Chondrocyte (in vitro differentiated cells): ENCODE data around the gene UBE2M. TPM values are rescaled to one million over a fixed set of nuclear protein-coding genes. Genes with fewer than 3 reads are reported as not detected.
"Not testable (repeated sequence)": the region's sequence is repeated elsewhere in the genome, so short reads cannot be mapped to it uniquely, and the experiment has no call there.

Experiments
- DNase-seq: peaks from one replicate; pipeline ENCODE4 v3.0.0; 2021; ENCODE audit warnings: mixed read lengths, low spot score
- H3K27ac Mint-ChIP-seq: one replicate; pipeline ENCODE4 v1.8.0; 2021; ENCODE audit warnings: mild to moderate bottlenecking, moderate library complexity, mixed read lengths; ENCODE audit not compliant: unreplicated experiment
- H3K27me3 Mint-ChIP-seq: 2 replicates; pipeline ENCODE4 v1.8.0; 2021; ENCODE audit warnings: low read depth, mixed read lengths
- H3K36me3 Mint-ChIP-seq: 2 replicates; pipeline ENCODE4 v1.8.0; 2021; ENCODE audit warnings: low read depth, mixed read lengths
- H3K4me1 Mint-ChIP-seq: 2 replicates; pipeline ENCODE4 v1.8.0; 2021; ENCODE audit warnings: low read depth, mild to moderate bottlenecking, mixed read lengths
- H3K4me3 Mint-ChIP-seq: one replicate; pipeline ENCODE4 v1.8.0; 2021; ENCODE audit warnings: mild to moderate bottlenecking, moderate library complexity, mixed read lengths; ENCODE audit not compliant: unreplicated experiment
- H3K9me3 Mint-ChIP-seq: 2 replicates; pipeline ENCODE4 v1.8.0; 2021; ENCODE audit warnings: low read depth, mixed read lengths
- total RNA-seq: library from RNA; stranded (reverse); gene quantifications from 3 replicates; pipeline ENCODE4 v1.2.1, GENCODE V29; 2021
- TF ChIP-seq, protein P1 (sequence below): fragments of 200-600 bp; sonication (generic); IDR thresholded peaks from 2 replicates; pipeline ENCODE4 v1.5.0; 2021; ENCODE audit warnings: antibody characterized with exemption, mild to moderate bottlenecking, moderate library complexity

Gene UBE2M
- total RNA-seq, 1 donor from 2014 or later, result 70.3 TPM

DNA sequence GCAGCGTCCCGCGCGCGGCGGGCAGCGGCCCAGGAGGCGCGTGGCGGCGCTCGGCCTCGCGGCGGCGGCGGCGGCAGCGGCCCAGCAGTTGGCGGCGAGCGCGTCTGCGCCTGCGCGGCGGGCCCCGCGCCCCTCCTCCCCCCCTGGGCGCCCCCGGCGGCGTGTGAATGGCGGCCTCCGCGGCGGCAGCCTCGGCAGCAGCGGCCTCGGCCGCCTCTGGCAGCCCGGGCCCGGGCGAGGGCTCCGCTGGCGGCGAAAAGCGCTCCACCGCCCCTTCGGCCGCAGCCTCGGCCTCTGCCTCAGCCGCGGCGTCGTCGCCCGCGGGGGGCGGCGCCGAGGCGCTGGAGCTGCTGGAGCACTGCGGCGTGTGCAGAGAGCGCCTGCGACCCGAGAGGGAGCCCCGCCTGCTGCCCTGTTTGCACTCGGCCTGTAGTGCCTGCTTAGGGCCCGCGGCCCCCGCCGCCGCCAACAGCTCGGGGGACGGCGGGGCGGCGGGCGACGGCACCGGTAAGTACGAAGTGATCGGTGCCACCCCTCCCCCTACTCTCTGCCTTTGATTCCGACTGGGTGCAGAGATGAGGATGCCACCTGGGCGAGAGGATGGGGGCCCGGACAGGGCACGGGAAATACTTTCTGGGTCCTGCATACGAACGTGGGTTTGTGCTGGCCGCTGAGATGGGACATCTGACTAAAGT is 13.7 kb downstream of the UBE2M start:
- Mint-ChIP-seq H3K4me3 (peak overlapping the region; percentile 92), H3K27me3 (peaks cover 5% of the 10 kb centered on the region), H3K9me3 (no peaks in the 10 kb centered on the region), H3K4me1 (peaks cover 24% of the 10 kb centered on the region), H3K27ac (peak overlapping the region; percentile 100), H3K36me3 (peaks cover 20% of the 10 kb centered on the region)
- peak; percentile 83 for DNase-seq
- TF ChIP-seq, protein P1, sequence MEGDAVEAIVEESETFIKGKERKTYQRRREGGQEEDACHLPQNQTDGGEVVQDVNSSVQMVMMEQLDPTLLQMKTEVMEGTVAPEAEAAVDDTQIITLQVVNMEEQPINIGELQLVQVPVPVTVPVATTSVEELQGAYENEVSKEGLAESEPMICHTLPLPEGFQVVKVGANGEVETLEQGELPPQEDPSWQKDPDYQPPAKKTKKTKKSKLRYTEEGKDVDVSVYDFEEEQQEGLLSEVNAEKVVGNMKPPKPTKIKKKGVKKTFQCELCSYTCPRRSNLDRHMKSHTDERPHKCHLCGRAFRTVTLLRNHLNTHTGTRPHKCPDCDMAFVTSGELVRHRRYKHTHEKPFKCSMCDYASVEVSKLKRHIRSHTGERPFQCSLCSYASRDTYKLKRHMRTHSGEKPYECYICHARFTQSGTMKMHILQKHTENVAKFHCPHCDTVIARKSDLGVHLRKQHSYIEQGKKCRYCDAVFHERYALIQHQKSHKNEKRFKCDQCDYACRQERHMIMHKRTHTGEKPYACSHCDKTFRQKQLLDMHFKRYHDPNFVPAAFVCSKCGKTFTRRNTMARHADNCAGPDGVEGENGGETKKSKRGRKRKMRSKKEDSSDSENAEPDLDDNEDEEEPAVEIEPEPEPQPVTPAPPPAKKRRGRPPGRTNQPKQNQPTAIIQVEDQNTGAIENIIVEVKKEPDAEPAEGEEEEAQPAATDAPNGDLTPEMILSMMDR, result no peak

DNA sequence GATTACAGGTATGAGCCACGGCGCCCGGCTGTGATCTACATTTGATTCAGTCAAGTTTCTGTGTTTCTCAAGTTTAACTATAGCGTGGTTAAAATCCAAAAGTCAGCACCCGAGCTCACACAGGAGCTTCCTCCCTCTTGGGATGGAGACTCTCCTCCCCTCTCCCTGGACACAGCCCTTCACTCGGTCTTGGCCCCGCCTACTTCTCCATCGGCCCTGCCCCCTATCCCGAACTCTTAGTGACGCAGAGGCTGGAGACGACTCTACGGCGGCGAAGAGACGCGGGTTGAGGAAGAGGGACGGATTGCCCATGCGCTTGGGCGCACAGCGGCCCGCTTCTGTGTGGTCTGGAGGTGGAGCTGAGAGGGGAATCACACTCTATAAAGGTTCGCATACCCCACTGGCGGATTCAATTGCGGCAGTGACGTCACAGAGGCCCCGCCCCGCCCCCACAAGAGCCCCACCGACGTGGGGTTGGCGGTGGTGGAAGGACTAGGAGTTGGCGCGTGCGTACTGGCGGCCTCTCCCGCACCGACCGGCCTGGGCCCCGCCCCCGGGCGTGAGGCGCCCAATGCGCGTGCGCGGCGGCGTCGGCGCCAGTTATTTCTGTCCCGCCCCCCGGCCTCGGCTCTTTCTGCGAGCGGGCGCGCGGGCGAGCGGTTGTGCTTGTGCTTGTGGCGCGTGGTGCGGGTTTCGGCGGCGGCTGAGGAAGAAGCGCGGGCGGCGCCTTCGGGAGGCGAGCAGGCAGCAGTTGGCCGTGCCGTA is 14.4 kb downstream of the UBE2M start, which contains the start of gene TRIM28:
TSS of gene TRIM28 (plus strand) at position 239 of the 765 bp plus-strand sequence. CDS start 694 bp downstream, outside the sequence.
- Mint-ChIP-seq H3K27ac (peak within 1 kb of the TSS; percentile 100), H3K27me3 (peaks cover 10% of the 10 kb centered on the region), H3K9me3 (no peaks in the 10 kb centered on the region), H3K4me3 (peak within 1 kb of the TSS; percentile 92), H3K36me3 (peaks cover 16% of the 10 kb centered on the region), H3K4me1 (peaks cover 24% of the 10 kb centered on the region)
- DNase-seq, result peak; percentile 99
- TF ChIP-seq, protein P1, result peak; percentile 13

DNA sequence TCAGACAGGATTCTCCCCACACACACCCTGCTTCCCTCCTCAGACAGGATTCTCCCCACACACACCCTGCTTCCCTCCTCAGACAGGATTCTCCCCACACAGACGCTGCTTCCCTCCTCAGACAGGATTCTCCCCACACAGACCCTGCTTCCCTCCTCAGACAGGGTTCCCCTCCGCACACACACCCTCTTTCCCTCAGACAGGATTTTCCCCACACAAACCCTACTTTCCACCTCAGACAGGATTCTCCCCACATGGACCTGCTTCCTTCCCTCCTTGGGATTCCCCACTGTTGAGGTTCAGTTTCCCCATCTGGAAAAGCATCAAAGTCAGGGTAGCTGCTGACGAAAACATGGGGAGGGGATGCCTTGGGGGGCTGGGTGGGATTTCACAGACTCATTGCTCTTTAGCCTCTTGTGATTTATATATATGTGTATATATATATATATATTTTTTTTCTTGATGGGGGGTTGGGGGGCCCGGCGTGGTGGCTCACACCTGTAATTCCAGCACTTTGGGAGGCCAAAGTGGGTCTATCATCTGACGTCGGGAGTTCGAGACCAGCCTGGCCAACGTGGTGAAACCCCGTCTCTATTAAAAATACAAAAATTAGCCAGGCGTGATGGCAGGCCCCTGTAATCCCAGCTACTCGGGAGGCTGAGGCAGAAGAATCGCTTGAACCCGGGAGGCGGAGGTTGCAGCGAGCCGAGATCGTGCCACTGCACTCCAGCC is 15.6 kb downstream of the UBE2M start:
- Mint-ChIP-seq H3K27ac (peak overlapping the region; percentile 100), H3K27me3 (peaks cover 12% of the 10 kb centered on the region), H3K36me3 (peaks cover 11% of the 10 kb centered on the region), H3K4me3 (peak overlapping the region; percentile 28), H3K4me1 (peaks cover 26% of the 10 kb centered on the region)
- not testable (repeated sequence) for H3K9me3 Mint-ChIP-seq
- DNase-seq, result peak; percentile 15

DNA sequence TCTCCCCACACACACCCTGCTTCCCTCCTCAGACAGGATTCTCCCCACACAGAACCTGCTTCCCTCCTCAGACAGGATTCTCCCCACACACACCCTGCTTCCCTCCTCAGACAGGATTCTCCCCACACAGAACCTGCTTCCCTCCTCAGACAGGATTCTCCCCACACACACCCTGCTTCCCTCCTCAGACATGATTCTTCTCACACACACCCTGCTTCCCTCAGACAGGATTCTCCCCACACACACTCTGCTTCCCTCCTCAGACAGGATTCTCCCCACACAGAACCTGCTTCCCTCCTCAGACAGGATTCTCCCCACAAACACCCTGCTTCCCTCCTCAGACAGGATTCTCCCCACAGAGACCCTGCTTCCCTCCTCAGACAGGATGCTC is 19.2 kb downstream of the UBE2M start:
- H3K27me3 Mint-ChIP-seq, result peaks cover 12% of the 10 kb centered on the region
- H3K4me3 Mint-ChIP-seq, H3K27ac Mint-ChIP-seq, H3K9me3 Mint-ChIP-seq, H3K36me3 Mint-ChIP-seq, DNase-seq: not testable (repeated sequence)
- H3K4me1 Mint-ChIP-seq, result peaks cover 10% of the 10 kb centered on the region

DNA sequence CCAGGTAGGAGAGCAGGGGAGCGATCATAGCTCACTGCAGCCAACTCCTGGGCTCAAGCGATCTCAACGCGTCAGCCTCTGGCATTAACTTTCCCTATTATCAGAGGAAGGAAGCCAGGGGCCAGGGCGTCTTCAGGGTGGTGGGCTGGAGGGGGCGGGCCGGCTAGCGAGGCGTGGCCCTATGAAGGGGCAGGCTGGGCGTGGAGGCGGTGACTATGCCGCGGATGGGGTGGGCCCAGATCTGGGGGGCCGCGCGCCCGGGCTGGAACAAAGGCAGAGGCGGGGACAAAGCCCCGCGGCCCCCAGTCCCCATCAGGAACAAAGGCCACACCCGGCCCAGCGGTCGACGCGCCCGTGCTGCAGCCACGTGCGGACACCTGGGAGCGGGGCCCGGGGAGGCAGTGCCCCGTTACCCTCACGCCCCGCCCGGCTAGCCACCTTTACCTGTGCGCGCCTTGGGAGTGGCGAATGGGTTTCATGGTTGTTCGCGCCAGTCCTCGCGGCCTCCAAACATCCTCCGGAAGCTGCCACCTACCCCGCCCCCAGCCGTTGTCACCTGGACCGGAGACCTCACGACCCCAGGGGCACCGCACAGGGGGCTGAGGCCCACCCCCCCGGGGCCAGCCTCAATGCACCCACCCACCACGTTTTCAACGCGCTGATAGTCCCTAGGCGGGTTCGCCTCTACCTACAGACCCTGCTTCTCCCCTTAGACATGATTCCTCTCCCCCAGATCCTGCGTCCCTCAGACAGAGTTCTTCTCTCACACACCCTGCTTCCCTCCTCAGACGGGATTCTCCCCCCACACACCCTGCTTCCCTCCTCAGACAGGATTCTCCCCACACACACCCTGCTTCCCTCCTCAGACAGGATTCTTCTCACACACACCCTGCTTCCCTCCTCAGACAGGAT is 19.9 kb downstream of the UBE2M start:
- peaks cover 5% of the 10 kb centered on the region for H3K4me1 Mint-ChIP-seq
- no peak overlapping the region for H3K27ac Mint-ChIP-seq
- H3K36me3 Mint-ChIP-seq, result no peaks in the 10 kb centered on the region
- TF ChIP-seq, protein P1, result no peak
- H3K4me3 Mint-ChIP-seq, result peak overlapping the region; percentile 33
- H3K27me3 Mint-ChIP-seq, result peaks cover 14% of the 10 kb centered on the region
- no peaks in the 10 kb centered on the region for H3K9me3 Mint-ChIP-seq
- peak; percentile 89 for DNase-seq
